Epithelial cell of proximal tubule (primary cell): ENCODE results near the gene DEPDC5. TPM values are rescaled to one million over a fixed set of nuclear protein-coding genes. Genes with fewer than 3 reads are reported as not detected.
"Not testable (repeated sequence)": the region's sequence is repeated elsewhere in the genome, so short reads cannot be mapped to it uniquely, and the experiment has no call there.

Source experiments
- DNase-seq: peaks from one replicate; pipeline ENCODE4 v3.0.0-alpha.2; 2011; ENCODE audit warnings: low read depth
- H3K4me3 ChIP-seq: 2 replicates; pipeline ENCODE4 v1.5.1; 2011; ENCODE audit warnings: low read depth, mild to moderate bottlenecking, low read length
- CTCF ChIP-seq: conservative IDR thresholded peaks from 2 replicates; pipeline ENCODE4 v1.5.1; 2012; ENCODE audit warnings: low read depth, mild to moderate bottlenecking, low read length
- total RNA-seq: library from RNA; depleted of rRNA; stranded (reverse); fragments of >200 nt; gene quantifications from 2 replicates; pipeline ENCODE4 v1.2.3, GENCODE V29; 2015

Gene DEPDC5
- total RNA-seq, result 5.4 and 10.3 TPM in 2 replicates

GRCh38 chr22:31753634-31754501 is at the start of gene DEPDC5:
Gene DEPDC5, plus strand, starts transcription at chr22:31754019. Its CDS starts 903 bp downstream, at chr22:31754922.
- H3K4me3 ChIP-seq, result peak within 1 kb of the TSS; percentile 96
- peak; percentile 52 for DNase-seq
- no peak for TF ChIP-seq CTCF

- no peak for TF ChIP-seq CTCF
- H3K4me3 ChIP-seq, result no peak overlapping the region
- DNase-seq, result no peak
Observed at GRCh38 chr22:31707519-31707918, 46.3 kb upstream of the DEPDC5 start.

- not testable (repeated sequence) for H3K4me3 ChIP-seq, DNase-seq
Observed at GRCh38 chr22:31711226-31711625, 42.6 kb upstream of the DEPDC5 start.

GRCh38 chr22:31715147-31715778 is 38.6 kb upstream of the DEPDC5 start:
- no peak for TF ChIP-seq CTCF
- DNase-seq, result no peak
- H3K4me3 ChIP-seq, result no peak overlapping the region

- no peak for DNase-seq
- H3K4me3 ChIP-seq, result no peak overlapping the region
- TF ChIP-seq CTCF, result no peak
Observed at GRCh38 chr22:31719850-31720471, 33.9 kb upstream of the DEPDC5 start.

GRCh38 chr22:31723723-31724122 is 30.1 kb upstream of the DEPDC5 start:
- no peak overlapping the region for H3K4me3 ChIP-seq
- no peak for DNase-seq
- TF ChIP-seq CTCF, result no peak

- TF ChIP-seq CTCF, result no peak
- DNase-seq, result no peak
- H3K4me3 ChIP-seq, result no peak overlapping the region
Observed at GRCh38 chr22:31726692-31727091, 27.1 kb upstream of the DEPDC5 start.
